Left lung (tissue), 10 donors: ENCODE data around the gene ASTN2. TPM values are rescaled to one million over a fixed set of nuclear protein-coding genes. Genes with fewer than 3 reads are reported as not detected.
A peak's percentile ranks its signal among the peaks of the same experiment; 100 is the strongest.

ENCODE experiments used
- ATAC-seq: fragments of 200-7000 bp; cut with Tn5 transposase; one replicate; pipeline ENCODE4 v1.9.1; 2020; ENCODE audit warnings: moderate library complexity
- DNase-seq, 4 donors: peaks; one replicate each; pipeline ENCODE4 v3.0.0-alpha.2; 2013 to 2020
- H3K27ac ChIP-seq, 2 donors: fragments of 200-600 bp; sonication (generic) in 1 of 2; one replicate each; pipeline versions ENCODE4 v1.5.0 to v1.8.0; 2020 to 2021
- H3K27me3 ChIP-seq, 2 donors: fragments of 200-600 bp; sonication (generic) in 1 of 2; one replicate each; pipeline versions ENCODE4 v1.5.0 to v1.8.0; 2020 to 2021
- H3K36me3 ChIP-seq, 2 donors: fragments of 200-600 bp; sonication (generic) in 1 of 2; one replicate each; pipeline versions ENCODE4 v1.5.0 to v1.8.0; 2020 to 2021
- H3K4me1 ChIP-seq, 2 donors: fragments of 200-600 bp; one replicate each; pipeline ENCODE4 v1.8.0; 2021
- H3K4me3 ChIP-seq, 2 donors: fragments of 200-600 bp; sonication (generic) in 1 of 2; one replicate each; pipeline versions ENCODE4 v1.5.0 to v1.8.0; 2020 to 2021; ENCODE audit warnings: mild to moderate bottlenecking in 1 of 2
- H3K9me3 ChIP-seq, 2 donors: fragments of 200-600 bp; sonication (generic) in 1 of 2; one replicate each; pipeline versions ENCODE4 v1.5.0 to v1.8.0; 2020 to 2021
- intact Hi-C, 2 donors: fragments of 100-400 bp; cut with DNase I; formaldehyde crosslinking; loops; one replicate each; pipeline versions ENCODE4 v1.11.2 to v1.14.2; 2022
- polyA plus RNA-seq, 6 donors: library from polyadenylated mRNA; unstranded; fragments of 120-200 nt; gene quantifications; one replicate each; pipeline ENCODE4 v1.2.1, GENCODE V29; 2013; ENCODE audit not compliant: insufficient read length in 6 of 6
- total RNA-seq, 2 donors: library from RNA; stranded (reverse); fragmentation: NEBNext Ultra II Directional; extraction: Animal tissue kit (Norgen Biotek cat#: 25700); gene quantifications; one replicate each; pipeline ENCODE4 v1.2.1, GENCODE V29; 2021
- TF ChIP-seq, protein P1 (sequence below), 2 donors: fragments of 200-600 bp; sonication (generic) in 1 of 2; IDR thresholded peaks; one replicate each; pipeline versions ENCODE4 v1.5.0 to v1.8.0; 2021; ENCODE audit warnings: antibody characterized with exemption in 2 of 2
- donor health status: DM: no; HTN: yes; CAD: no.
- donor health status: DM: no; HTN: no; CAD: no.

ASTN2 gene
- total and polyA plus RNA-seq, 8 donors: 3.1 to 5.5 (median 4.5) TPM

DNA sequence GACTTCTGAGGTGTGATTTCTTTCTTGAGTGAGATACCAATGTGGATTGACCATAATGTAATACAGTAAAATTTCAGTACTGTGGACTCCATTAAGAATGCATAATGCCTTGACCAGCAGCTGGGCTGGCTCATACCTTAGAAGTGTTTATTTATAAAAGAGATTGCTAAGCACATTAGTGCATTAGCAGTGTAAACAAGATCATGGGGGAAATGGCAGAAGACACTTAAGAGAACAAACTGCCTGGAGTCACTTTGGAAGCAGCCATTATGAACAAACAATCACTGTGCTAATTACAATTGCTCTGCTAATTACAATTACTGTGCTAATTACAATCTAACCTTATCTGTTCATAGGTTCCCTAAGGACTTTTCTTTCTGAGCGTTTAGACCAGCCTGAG, 623.5 kb downstream of the ASTN2 start:
- ATAC-seq (no peak), DNase-seq (peak in 2 of 4 donors; percentile 48 to 60)
- TF ChIP-seq, protein P1, sequence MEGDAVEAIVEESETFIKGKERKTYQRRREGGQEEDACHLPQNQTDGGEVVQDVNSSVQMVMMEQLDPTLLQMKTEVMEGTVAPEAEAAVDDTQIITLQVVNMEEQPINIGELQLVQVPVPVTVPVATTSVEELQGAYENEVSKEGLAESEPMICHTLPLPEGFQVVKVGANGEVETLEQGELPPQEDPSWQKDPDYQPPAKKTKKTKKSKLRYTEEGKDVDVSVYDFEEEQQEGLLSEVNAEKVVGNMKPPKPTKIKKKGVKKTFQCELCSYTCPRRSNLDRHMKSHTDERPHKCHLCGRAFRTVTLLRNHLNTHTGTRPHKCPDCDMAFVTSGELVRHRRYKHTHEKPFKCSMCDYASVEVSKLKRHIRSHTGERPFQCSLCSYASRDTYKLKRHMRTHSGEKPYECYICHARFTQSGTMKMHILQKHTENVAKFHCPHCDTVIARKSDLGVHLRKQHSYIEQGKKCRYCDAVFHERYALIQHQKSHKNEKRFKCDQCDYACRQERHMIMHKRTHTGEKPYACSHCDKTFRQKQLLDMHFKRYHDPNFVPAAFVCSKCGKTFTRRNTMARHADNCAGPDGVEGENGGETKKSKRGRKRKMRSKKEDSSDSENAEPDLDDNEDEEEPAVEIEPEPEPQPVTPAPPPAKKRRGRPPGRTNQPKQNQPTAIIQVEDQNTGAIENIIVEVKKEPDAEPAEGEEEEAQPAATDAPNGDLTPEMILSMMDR (IDR thresholded peaks at IDR 0.05): no peak
- Histone ChIP-seq H3K9me3 (no peaks in the 10 kb centered on the region), H3K4me3 (no peak overlapping the region), H3K27me3 (no peaks in the 10 kb centered on the region), H3K4me1 (no peaks in the 10 kb centered on the region), H3K27ac (no peak overlapping the region), H3K36me3 (no peaks in the 10 kb centered on the region)
- intact Hi-C loops: no loop called here

DNA sequence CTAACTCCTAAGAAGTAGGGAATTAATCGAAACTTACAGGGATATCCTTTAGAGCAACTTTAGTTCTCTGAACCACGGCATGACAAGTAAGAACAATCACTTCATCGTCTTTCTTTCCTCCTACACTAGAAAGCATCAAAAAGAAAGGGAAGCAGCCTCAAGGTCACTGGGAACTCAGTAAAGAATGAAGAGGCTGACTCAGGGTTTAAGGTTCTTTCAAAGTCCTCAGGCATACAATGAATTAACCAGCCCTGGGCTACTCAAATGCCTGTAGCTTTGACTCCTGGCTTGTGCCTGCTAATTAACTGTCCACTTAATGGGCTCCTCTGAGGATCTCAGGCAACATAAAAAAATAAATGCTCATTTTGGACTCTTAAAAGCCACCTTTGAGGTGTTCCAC, 625.8 kb downstream of the ASTN2 start:
- DNase-seq: no peak
- no peaks in the 10 kb centered on the region for H3K27me3 ChIP-seq
- ATAC-seq: no peak
- H3K4me3 ChIP-seq: no peak overlapping the region
- no peak overlapping the region for H3K27ac ChIP-seq
- no peaks in the 10 kb centered on the region for H3K36me3 ChIP-seq
- no peaks in the 10 kb centered on the region for H3K9me3 ChIP-seq
- intact Hi-C loops: no loop called here
- TF ChIP-seq, protein P1 (IDR thresholded peaks at IDR 0.05): no peak
- H3K4me1 ChIP-seq: no peaks in the 10 kb centered on the region

DNA sequence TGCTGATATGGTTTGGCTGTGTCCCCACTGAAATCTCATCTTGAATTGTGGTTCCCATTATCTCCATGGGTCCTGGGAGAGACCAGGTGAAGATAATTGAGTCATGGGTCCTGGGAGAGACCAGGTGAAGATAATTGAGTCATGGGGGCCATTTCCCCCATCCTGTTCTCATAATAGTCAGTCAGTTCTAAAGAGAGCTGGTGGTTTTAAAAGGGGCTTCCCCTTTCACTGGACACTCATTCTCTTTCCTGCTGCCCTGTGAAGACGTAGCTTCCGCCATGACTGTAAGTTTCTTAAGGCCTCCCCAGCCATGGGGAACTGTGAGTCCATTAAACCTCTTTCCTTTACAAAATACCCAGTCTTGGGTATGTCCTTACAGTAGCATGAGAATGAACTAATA, 628.1 kb downstream of the ASTN2 start:
- TF ChIP-seq, protein P1 (IDR thresholded peaks at IDR 0.05): no peak
- no peak for DNase-seq
- no peak for ATAC-seq
- no peak overlapping the region for H3K4me3 ChIP-seq
- H3K9me3 ChIP-seq: no peaks in the 10 kb centered on the region
- H3K36me3 ChIP-seq: no peaks in the 10 kb centered on the region
- no peaks in the 10 kb centered on the region for H3K27me3 ChIP-seq
- H3K27ac ChIP-seq: no peak overlapping the region
- no peaks in the 10 kb centered on the region for H3K4me1 ChIP-seq
- intact Hi-C loops: no loop called here

DNA sequence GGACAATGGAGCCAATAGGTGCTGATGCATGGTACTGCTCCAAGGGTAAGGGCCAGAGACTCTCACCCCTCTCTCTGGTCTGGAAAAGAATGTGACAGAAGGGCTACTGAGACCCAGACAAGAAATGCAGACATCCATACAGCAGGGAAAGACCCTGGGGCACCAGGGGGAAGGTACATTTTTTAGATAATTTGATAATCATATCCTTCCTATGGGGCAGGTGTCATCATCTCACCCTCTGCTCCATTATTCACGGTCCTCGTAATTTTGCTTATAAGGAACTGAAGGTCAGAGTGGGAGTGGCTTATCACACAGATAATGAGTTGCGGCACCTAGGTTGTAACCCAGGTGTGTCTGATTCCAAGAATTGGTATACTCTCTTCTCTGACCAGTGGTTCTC, 637.7 kb downstream of the ASTN2 start:
- Histone ChIP-seq H3K27me3 (no peaks in the 10 kb centered on the region), H3K9me3 (no peaks in the 10 kb centered on the region), H3K36me3 (no peaks in the 10 kb centered on the region), H3K4me1 (no peaks in the 10 kb centered on the region), H3K4me3 (no peak overlapping the region), H3K27ac (no peak overlapping the region)
- intact Hi-C loops: no loop called here
- TF ChIP-seq, protein P1 (IDR thresholded peaks at IDR 0.05): no peak
- no peak for ATAC-seq
- DNase-seq: no peak

DNA sequence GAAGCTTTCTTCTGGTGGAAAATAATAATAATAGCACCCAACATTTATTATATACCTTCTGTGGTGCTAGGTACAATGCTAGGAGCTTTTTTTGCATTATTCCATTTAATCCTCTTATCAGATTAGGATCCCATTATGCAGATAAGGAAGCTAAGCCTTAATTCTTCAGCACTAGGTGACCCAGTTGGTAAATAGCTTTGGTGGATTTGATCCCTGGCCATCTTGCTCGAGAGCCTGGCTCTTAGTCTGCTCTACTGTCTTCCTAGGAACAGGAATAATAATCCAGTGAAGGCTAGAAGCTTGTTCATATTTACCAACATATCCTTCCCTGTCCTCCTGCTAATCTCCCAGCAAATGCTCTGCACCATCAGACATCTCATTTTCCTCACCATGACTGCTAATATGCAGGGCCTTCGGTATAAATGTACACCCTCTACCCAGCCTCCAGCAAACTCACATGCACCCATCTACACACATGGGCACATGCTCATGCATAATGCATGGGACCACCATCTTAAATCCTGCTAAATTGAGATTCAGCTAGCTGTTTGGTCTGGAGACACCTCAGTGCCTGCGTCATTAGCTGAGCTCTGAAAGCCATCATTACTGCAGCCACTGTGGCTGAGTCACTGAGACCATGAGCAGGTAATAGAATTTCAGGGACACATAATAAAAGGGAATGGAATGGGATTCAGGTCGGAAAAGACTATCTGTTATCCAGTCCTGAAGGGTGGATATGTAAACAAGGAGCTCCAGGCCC, 640.3 kb downstream of the ASTN2 start:
- DNase-seq (no peak), ATAC-seq (no peak)
- Histone ChIP-seq H3K9me3 (no peaks in the 10 kb centered on the region), H3K4me3 (no peak overlapping the region), H3K27me3 (no peaks in the 10 kb centered on the region), H3K27ac (no peak overlapping the region), H3K4me1 (no peaks in the 10 kb centered on the region), H3K36me3 (no peaks in the 10 kb centered on the region)
- intact Hi-C loops: no loop called here
- TF ChIP-seq, protein P1 (IDR thresholded peaks at IDR 0.05): no peak
